Hepatocyte (in vitro differentiated cells): ENCODE measurements around the gene NYAP2.

Experiments used
- CTCF ChIP-seq: fragments of 200-600 bp; sonication (generic); IDR thresholded peaks from 2 replicates; pipeline ENCODE4 v1.5.1; 2016; ENCODE audit warnings: antibody characterized with exemption, mild to moderate bottlenecking; ENCODE audit not compliant: poor library complexity
- EZH2 ChIP-seq: fragments of 200-600 bp; sonication (generic); IDR thresholded peaks from 2 replicates; pipeline ENCODE4 v1.6.1; 2016; ENCODE audit warnings: antibody characterized with exemption, mild to moderate bottlenecking, borderline replicate concordance

GRCh38 chr2:225495706-225496105 is 96.2 kb downstream of the NYAP2 start:
- TF ChIP-seq CTCF = no peak
- no peak for TF ChIP-seq EZH2
